Measurements from ENCODE around the gene SLC1A4.

SLC1A4 gene

DNA sequence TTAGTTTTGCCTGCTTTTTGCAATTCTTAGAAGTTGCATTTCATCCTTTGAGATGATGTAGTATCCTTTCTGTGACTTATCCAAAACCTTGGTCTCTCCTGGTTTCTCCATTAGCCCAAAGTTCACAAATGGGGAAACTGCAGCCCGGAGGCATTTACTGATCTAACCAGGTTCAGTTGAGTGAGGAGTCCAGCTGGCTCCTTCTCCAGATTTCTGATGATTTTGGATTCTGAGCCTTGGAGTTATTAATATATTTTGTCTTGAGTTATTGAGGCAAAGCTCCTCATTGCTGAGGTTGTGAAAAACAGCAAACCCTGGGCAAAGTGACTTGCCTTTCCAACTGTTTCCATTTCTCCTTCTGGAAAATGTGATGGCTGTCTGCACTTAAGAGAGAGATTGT is 1.7 kb downstream of the SLC1A4 start:
- Histone ChIP-seq H3K4me1 (ENCODE audit: control insufficient read depth, insufficient read depth, low read length) (peaks cover 3% of the 10 kb centered on the region), H3K36me3 (ENCODE audit: control insufficient read depth in 2 of 2, insufficient read depth in 1 of 2, low read length in 2 of 2) (no peaks in the 10 kb centered on the region), H3K4me3 (ENCODE audit: low read depth, low read length) (no peak overlapping the region), H3K9me3 (ENCODE audit: control insufficient read depth, insufficient read depth, low read depth, low read length) (no peaks in the 10 kb centered on the region), H3K27ac (ENCODE audit: extremely low read depth, low read depth, low read length) (no peak overlapping the region)
- TF ChIP-seq ZNF558 (tag by site-specific recombination; IDR thresholded peaks at IDR 0.05) (no peak), OSR2 (tag by site-specific recombination; IDR thresholded peaks at IDR 0.05) (no peak), ZBTB26 (tag by site-specific recombination; optimal IDR thresholded peaks at IDR 0.05) (no peak), ZNF830 (tag by site-specific recombination; IDR thresholded peaks at IDR 0.05; ENCODE audit: low read depth) (no peak), ZNF660 (tag by site-specific recombination; IDR thresholded peaks at IDR 0.05) (no peak), ZNF248 (tag by site-specific recombination; IDR thresholded peaks at IDR 0.05) (no peak), HOXA7 (CRISPR knock-in tag; IDR thresholded peaks at IDR 0.05; ENCODE audit: borderline replicate concordance) (no peak), ZNF391 (tag by site-specific recombination; IDR thresholded peaks at IDR 0.05; ENCODE audit: borderline replicate concordance, low read depth) (no peak), ZFP41 (tag by site-specific recombination; IDR thresholded peaks at IDR 0.05; ENCODE audit: borderline replicate concordance) (no peak), MZF1 (tag by site-specific recombination; IDR thresholded peaks at IDR 0.05; ENCODE audit: borderline replicate concordance) (no peak), HOXC10 (CRISPR knock-in tag; IDR thresholded peaks at IDR 0.05) (no peak), ZNF146 (tag by site-specific recombination; IDR thresholded peaks at IDR 0.05) (no peak), ZNF549 (tag by site-specific recombination; IDR thresholded peaks at IDR 0.05) (no peak), BCL11B (tag by site-specific recombination; IDR thresholded peaks at IDR 0.05; ENCODE audit: low read depth) (no peak), ZNF121 (tag by site-specific recombination; IDR thresholded peaks at IDR 0.05) (no peak), ZNF274 (IDR thresholded peaks at IDR 0.05; ENCODE audit: low read length) (no peak), ZNF274 (tag by site-specific recombination; IDR thresholded peaks at IDR 0.05; ENCODE audit: borderline replicate concordance) (no peak), ZNF623 (tag by site-specific recombination; IDR thresholded peaks at IDR 0.05) (no peak)
- ChIA-PET CTCF (interaction anchor here (0.7 kb wide), 1 partner anchor 183 kb away, joined by 4 read pairs; no protein-coding TSS in a partner anchor), POLR2A (interaction anchor here (0.7 kb wide), 2 partner anchors 11 to 16 kb away, joined by 3 to 7 read pairs; no protein-coding TSS in a partner anchor)

DNA sequence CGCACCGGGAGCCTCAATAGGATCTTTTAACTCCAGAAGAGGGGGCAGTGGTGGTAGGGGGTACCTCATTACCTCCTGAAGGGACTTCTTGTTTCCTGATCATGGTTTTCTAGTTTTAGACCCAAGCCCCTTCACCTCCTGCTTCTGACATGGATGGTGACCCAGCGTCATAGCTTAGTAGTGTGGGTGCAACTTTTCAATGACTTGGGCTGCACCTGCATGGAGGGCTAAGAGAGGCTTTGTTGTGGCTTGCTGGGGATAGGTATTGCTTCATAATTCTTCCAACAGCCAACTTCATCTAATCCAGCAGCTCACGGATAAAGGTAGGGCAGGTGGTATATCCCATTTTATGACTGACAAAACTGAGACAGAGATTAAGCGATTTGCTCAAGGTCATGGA is 3.0 kb downstream of the SLC1A4 start:
- ChIA-PET POLR2A (no interaction called here), CTCF (interaction anchor here (1.2 kb wide), 1 partner anchor 15 kb away, joined by 3 read pairs; no protein-coding TSS in a partner anchor)
- H3K36me3 ChIP-seq (ENCODE audit: control insufficient read depth in 2 of 2, insufficient read depth in 1 of 2, low read length in 2 of 2): no peaks in the 10 kb centered on the region
- peaks cover 3% of the 10 kb centered on the region for H3K4me1 ChIP-seq (ENCODE audit: control insufficient read depth, insufficient read depth, low read length)
- H3K27ac ChIP-seq (ENCODE audit: extremely low read depth, low read depth, low read length): no peak overlapping the region
- no peak overlapping the region for H3K4me3 ChIP-seq (ENCODE audit: low read depth, low read length)
- H3K9me3 ChIP-seq (ENCODE audit: control insufficient read depth, insufficient read depth, low read depth, low read length): no peaks in the 10 kb centered on the region
- no peak for TF ChIP-seq KLF10 (tag by site-specific recombination; IDR thresholded peaks at IDR 0.05)
- no peak for TF ChIP-seq ZBTB20 (tag by site-specific recombination; IDR thresholded peaks at IDR 0.05)
- TF ChIP-seq MZF1 (tag by site-specific recombination; IDR thresholded peaks at IDR 0.05; ENCODE audit: borderline replicate concordance): no peak
- TF ChIP-seq, protein P1, sequence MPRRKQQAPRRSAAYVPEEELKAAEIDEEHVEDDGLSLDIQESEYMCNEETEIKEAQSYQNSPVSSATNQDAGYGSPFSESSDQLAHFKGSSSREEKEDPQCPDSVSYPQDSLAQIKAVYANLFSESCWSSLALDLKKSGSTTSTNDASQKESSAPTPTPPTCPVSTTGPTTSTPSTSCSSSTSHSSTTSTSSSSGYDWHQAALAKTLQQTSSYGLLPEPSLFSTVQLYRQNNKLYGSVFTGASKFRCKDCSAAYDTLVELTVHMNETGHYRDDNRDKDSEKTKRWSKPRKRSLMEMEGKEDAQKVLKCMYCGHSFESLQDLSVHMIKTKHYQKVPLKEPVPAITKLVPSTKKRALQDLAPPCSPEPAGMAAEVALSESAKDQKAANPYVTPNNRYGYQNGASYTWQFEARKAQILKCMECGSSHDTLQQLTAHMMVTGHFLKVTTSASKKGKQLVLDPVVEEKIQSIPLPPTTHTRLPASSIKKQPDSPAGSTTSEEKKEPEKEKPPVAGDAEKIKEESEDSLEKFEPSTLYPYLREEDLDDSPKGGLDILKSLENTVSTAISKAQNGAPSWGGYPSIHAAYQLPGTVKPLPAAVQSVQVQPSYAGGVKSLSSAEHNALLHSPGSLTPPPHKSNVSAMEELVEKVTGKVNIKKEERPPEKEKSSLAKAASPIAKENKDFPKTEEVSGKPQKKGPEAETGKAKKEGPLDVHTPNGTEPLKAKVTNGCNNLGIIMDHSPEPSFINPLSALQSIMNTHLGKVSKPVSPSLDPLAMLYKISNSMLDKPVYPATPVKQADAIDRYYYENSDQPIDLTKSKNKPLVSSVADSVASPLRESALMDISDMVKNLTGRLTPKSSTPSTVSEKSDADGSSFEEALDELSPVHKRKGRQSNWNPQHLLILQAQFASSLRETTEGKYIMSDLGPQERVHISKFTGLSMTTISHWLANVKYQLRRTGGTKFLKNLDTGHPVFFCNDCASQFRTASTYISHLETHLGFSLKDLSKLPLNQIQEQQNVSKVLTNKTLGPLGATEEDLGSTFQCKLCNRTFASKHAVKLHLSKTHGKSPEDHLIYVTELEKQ (tag by site-specific recombination; IDR thresholded peaks at IDR 0.05; ENCODE audit: borderline replicate concordance): no peak
- no peak for TF ChIP-seq TRIM28 (IDR thresholded peaks at IDR 0.05; ENCODE audit: borderline replicate concordance, low read length)
- TF ChIP-seq, protein P2, sequence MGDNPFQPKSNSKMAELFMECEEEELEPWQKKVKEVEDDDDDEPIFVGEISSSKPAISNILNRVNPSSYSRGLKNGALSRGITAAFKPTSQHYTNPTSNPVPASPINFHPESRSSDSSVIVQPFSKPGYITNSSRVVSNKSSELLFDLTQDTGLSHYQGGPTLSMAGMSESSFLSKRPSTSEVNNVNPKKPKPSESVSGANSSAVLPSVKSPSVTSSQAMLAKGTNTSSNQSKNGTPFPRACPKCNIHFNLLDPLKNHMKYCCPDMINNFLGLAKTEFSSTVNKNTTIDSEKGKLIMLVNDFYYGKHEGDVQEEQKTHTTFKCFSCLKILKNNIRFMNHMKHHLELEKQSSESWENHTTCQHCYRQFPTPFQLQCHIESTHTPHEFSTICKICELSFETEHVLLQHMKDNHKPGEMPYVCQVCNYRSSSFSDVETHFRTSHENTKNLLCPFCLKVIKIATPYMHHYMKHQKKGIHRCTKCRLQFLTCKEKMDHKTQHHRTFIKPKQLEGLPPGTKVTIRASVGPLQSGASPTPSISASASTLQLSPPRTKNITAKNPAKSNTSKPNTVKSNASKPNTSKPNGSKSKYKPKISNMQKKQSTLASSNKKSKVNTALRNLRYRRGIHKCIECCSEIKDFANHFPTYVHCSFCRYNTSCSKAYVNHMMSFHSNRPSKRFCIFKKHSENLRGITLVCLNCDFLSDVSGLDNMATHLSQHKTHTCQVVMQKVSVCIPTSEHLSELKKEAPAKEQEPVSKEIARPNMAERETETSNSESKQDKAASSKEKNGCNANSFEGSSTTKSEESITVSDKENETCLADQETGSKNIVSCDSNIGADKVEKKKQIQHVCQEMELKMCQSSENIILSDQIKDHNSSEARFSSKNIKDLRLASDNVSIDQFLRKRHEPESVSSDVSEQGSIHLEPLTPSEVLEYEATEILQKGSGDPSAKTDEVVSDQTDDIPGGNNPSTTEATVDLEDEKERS (tag by site-specific recombination; IDR thresholded peaks at IDR 0.05): no peak
- no peak for TF ChIP-seq ZNF324 (tag by site-specific recombination; IDR thresholded peaks at IDR 0.05)
- no peak for TF ChIP-seq ZNF292 (tag by site-specific recombination; IDR thresholded peaks at IDR 0.05; ENCODE audit: borderline replicate concordance, low read depth)
- no peak for TF ChIP-seq REPIN1 (tag by site-specific recombination; IDR thresholded peaks at IDR 0.05; ENCODE audit: low read depth)
- TF ChIP-seq, protein P3, sequence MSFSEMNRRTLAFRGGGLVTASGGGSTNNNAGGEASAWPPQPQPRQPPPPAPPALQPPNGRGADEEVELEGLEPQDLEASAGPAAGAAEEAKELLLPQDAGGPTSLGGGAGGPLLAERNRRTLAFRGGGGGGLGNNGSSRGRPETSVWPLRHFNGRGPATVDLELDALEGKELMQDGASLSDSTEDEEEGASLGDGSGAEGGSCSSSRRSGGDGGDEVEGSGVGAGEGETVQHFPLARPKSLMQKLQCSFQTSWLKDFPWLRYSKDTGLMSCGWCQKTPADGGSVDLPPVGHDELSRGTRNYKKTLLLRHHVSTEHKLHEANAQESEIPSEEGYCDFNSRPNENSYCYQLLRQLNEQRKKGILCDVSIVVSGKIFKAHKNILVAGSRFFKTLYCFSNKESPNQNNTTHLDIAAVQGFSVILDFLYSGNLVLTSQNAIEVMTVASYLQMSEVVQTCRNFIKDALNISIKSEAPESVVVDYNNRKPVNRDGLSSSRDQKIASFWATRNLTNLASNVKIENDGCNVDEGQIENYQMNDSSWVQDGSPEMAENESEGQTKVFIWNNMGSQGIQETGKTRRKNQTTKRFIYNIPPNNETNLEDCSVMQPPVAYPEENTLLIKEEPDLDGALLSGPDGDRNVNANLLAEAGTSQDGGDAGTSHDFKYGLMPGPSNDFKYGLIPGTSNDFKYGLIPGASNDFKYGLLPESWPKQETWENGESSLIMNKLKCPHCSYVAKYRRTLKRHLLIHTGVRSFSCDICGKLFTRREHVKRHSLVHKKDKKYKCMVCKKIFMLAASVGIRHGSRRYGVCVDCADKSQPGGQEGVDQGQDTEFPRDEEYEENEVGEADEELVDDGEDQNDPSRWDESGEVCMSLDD (tag by site-specific recombination; IDR thresholded peaks at IDR 0.05): no peak

Measured in HEK293 (cell line).